HG02885 (cell line): Measurements from ENCODE around the gene CTSW.

Experiments
- ATAC-seq: cut with Tn5 transposase; IDR thresholded peaks from one replicate; pipeline ENCODE4 v1.9.1; 2021; ENCODE audit warnings: mild to moderate bottlenecking; ENCODE audit not compliant: unreplicated experiment, poor library complexity

CTSW gene

GRCh38 chr11:65919573-65920371 lies 40.1 kb downstream of the CTSW start:
- peak; percentile 46 for ATAC-seq

- ATAC-seq, result no peak
Measured at GRCh38 chr11:65920372-65920802, 40.8 kb downstream of the CTSW start.

- ATAC-seq, result no peak
Measured at GRCh38 chr11:65921033-65921555, 41.5 kb downstream of the CTSW start.

GRCh38 chr11:65921876-65922275 lies 42.2 kb downstream of the CTSW start:
- ATAC-seq, result no peak

- no peak for ATAC-seq
Measured at GRCh38 chr11:65922565-65922964, 42.9 kb downstream of the CTSW start.

GRCh38 chr11:65925397-65925796 lies 45.8 kb downstream of the CTSW start:
- ATAC-seq, result no peak

- peak; percentile 52 for ATAC-seq
Measured at GRCh38 chr11:65927904-65928397, 48.3 kb downstream of the CTSW start.

DNA sequence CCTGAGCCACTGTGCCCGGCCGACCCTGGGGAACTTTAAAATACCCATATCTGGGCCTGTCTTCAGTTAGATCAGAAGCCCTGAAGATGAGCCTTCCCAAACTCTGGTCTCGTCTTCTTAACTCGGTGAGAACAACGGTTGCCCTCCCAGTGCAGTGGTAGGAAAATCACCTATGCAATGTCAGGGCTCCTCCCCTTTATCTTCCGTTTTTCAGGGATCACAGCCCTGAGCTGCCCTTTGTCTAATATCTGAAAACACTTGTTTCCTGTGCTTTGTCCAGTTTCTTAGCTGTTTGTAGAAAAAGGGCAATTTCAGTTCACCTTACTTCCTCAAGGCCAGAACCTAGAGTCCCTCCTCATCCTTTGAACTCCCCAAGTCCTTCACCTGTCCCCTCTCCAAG lies 49.0 kb downstream of the CTSW start:
- no peak for ATAC-seq

- no peak for ATAC-seq
Measured at GRCh38 chr11:65931773-65932557, 52.3 kb downstream of the CTSW start.

- no peak for ATAC-seq
Measured at GRCh38 chr11:65932558-65932919, 52.9 kb downstream of the CTSW start.
